Endothelial cell of umbilical vein (primary cell): ENCODE data around the gene TUBB4A.

Experiments
- CTCF ChIP-seq, 2 donors: IDR thresholded peaks; 1 replicate in 1 of 2; 2 replicates in 1 of 2; pipeline ENCODE4 v1.5.1; 2011; ENCODE audit warnings: low read length in 2 of 2, mild to moderate bottlenecking in 2 of 2, moderate library complexity in 2 of 2, control low read depth in 1 of 2, inconsistent platforms in 1 of 2, low read depth in 1 of 2; ENCODE audit not compliant: insufficient read depth in 1 of 2; ENCODE audit errors: extremely low read depth in 1 of 2
- FOS ChIP-seq: IDR thresholded peaks from 2 replicates; pipeline ENCODE4 v1.6.1; 2011; ENCODE audit warnings: mild to moderate bottlenecking, low read length, moderate library complexity, borderline replicate concordance; ENCODE audit not compliant: insufficient read depth

- TF ChIP-seq CTCF (IDR thresholded peaks at IDR 0.05; ENCODE audit: extremely low read depth in 1 of 2, insufficient read depth in 1 of 2, low read depth in 1 of 2, low read length in 2 of 2) = no peak
- TF ChIP-seq FOS = no peak
These were observed 21.2 kb downstream of the TUBB4A start for GRCh38 chr19:6480848-6481415.
